Measurements from ENCODE around the gene UBTD1. TPM values are rescaled to one million over a fixed set of nuclear protein-coding genes. Genes with fewer than 3 reads are reported as not detected.
"Not testable (repeated sequence)": the region's sequence is repeated elsewhere in the genome, so short reads cannot be mapped to it uniquely, and the experiment has no call there.

Gene UBTD1
- total and polyA plus RNA-seq, 8 donors = 3.9 to 9.0 (median 5.4) TPM

GRCh38 chr10:97522937-97523336, 24.2 kb downstream of the UBTD1 start:
- H3K27me3 ChIP-seq = no peaks in the 10 kb centered on the region
- H3K36me3 ChIP-seq = no peaks in the 10 kb centered on the region
- H3K27ac ChIP-seq = no peak overlapping the region
- H3K4me1 ChIP-seq = no peaks in the 10 kb centered on the region
- H3K9me3 ChIP-seq = no peaks in the 10 kb centered on the region
- DNase-seq (no peak), FAIRE-seq (no peak), ATAC-seq (no peak)
- 90 to 92% methylated on average over 8 of the region's 8 CpGs for WGBS, 2 donors
- intact Hi-C loops (cut with DNase I) = no loop called here
- no peak overlapping the region for H3K4me3 ChIP-seq
- no peak for TF ChIP-seq CTCF (IDR thresholded peaks at IDR 0.05)

GRCh38 chr10:97525086-97525485, 26.4 kb downstream of the UBTD1 start:
- DNase-seq (no peak), FAIRE-seq (no peak), ATAC-seq (no peak)
- H3K9me3 ChIP-seq = no peaks in the 10 kb centered on the region
- 89 to 94% methylated on average over 5 of the region's 5 CpGs for WGBS, 2 donors
- H3K4me1 ChIP-seq = no peaks in the 10 kb centered on the region
- H3K27me3 ChIP-seq = no peaks in the 10 kb centered on the region
- intact Hi-C loops (cut with DNase I) = no loop called here
- H3K4me3 ChIP-seq = no peak overlapping the region
- no peaks in the 10 kb centered on the region for H3K36me3 ChIP-seq
- no peak for TF ChIP-seq CTCF (IDR thresholded peaks at IDR 0.05)
- no peak overlapping the region for H3K27ac ChIP-seq

GRCh38 chr10:97525683-97526110, 27.0 kb downstream of the UBTD1 start:
- FAIRE-seq = no peak
- TF ChIP-seq CTCF (IDR thresholded peaks at IDR 0.05) = no peak
- no peaks in the 10 kb centered on the region for H3K36me3 ChIP-seq
- H3K9me3 ChIP-seq = no peaks in the 10 kb centered on the region
- no peak for ATAC-seq
- intact Hi-C loops (cut with DNase I) = no loop called here
- WGBS, 2 donors = 70 to 72% methylated on average over 1 of the region's 1 CpG
- no peaks in the 10 kb centered on the region for H3K4me1 ChIP-seq
- no peaks in the 10 kb centered on the region for H3K27me3 ChIP-seq
- H3K4me3 ChIP-seq = no peak overlapping the region
- H3K27ac ChIP-seq = no peak overlapping the region
- DNase-seq = no peak

- H3K4me3 ChIP-seq; H3K27ac ChIP-seq; H3K27me3 ChIP-seq; DNase-seq; ATAC-seq; intact Hi-C loops (cut with DNase I); H3K36me3 ChIP-seq; H3K4me1 ChIP-seq; FAIRE-seq; H3K9me3 ChIP-seq: not testable (repeated sequence)
- WGBS, 2 donors = 93 to 98% methylated on average over 9 to 28 of the region's 29 CpGs
These were observed 30.2 kb downstream of the UBTD1 start for GRCh38 chr10:97528876-97529275.

GRCh38 chr10:97529685-97530465, 31.2 kb downstream of the UBTD1 start:
- FAIRE-seq (no peak), DNase-seq (no peak), ATAC-seq (no peak)
- Histone ChIP-seq H3K9me3 (no peaks in the 10 kb centered on the region), H3K36me3 (no peaks in the 10 kb centered on the region), H3K4me3 (no peak overlapping the region), H3K27me3 (no peaks in the 10 kb centered on the region), H3K4me1 (no peaks in the 10 kb centered on the region), H3K27ac (no peak overlapping the region)
- intact Hi-C loops (cut with DNase I) = no loop called here
- 69 to 76% methylated on average over 10 to 14 of the region's 14 CpGs for WGBS, 2 donors
- no peak for TF ChIP-seq CTCF (IDR thresholded peaks at IDR 0.05)
